Uterus (tissue), 4 donors: ENCODE data around the gene TWIST1. TPM values are rescaled to one million over a fixed set of nuclear protein-coding genes. Genes with fewer than 3 reads are reported as not detected.

ENCODE experiments used
- DNase-seq, 2 donors: peaks; one replicate each; pipeline ENCODE4 v3.0.0-alpha.2; 2019 to 2020
- H3K27ac ChIP-seq, 2 donors: fragments of 200-600 bp; sonication (generic); 1 replicate in 1 of 2; 2 replicates in 1 of 2; pipeline ENCODE4 v1.5.1; 2016 to 2018
- H3K27me3 ChIP-seq, 2 donors: fragments of 200-600 bp; sonication (generic); one replicate each; pipeline ENCODE4 v1.5.1; 2018 to 2019; ENCODE audit warnings: control low read depth in 1 of 2
- H3K36me3 ChIP-seq, 2 donors: fragments of 200-600 bp; sonication (generic); one replicate each; pipeline ENCODE4 v1.5.1; 2019; ENCODE audit warnings: control low read depth in 1 of 2
- H3K4me1 ChIP-seq, 2 donors: fragments of 200-600 bp; sonication (generic); one replicate each; pipeline ENCODE4 v1.5.1; 2018 to 2019; ENCODE audit warnings: control low read depth in 1 of 2
- H3K4me3 ChIP-seq, 2 donors: fragments of 200-600 bp; sonication (generic); 1 replicate in 1 of 2; 2 replicates in 1 of 2; pipeline ENCODE4 v1.5.1; 2018 to 2019; ENCODE audit warnings: mild to moderate bottlenecking in 1 of 2
- H3K9me3 ChIP-seq, 2 donors: fragments of 200-600 bp; sonication (generic); one replicate each; pipeline ENCODE4 v1.5.1; 2019; ENCODE audit warnings: control low read depth in 1 of 2
- POLR2A ChIP-seq, 2 donors: fragments of 450-650 bp; IDR thresholded peaks; one replicate each; pipeline ENCODE4 v1.6.1; 2016; ENCODE audit warnings: antibody characterized with exemption in 2 of 2, mild to moderate bottlenecking in 1 of 2, moderate library complexity in 1 of 2
- intact Hi-C: fragments of 100-400 bp; cut with DNase I; formaldehyde crosslinking; loops from one replicate; pipeline ENCODE4 v1.15.1; 2023; ENCODE audit warnings: low total_unique reads
- total RNA-seq, 4 donors: library from RNA; depleted of rRNA in 3 of 4; stranded (reverse); fragments of >200 nt in 3 of 4; gene quantifications; one replicate each; pipeline versions ENCODE4 v1.1.0 to v1.2.4, GENCODE V29; 2014 to 2023
- TF ChIP-seq, protein P1 (sequence below), 4 experiments: fragments of 200-600 bp in 2 of 4; fragments of 450-650 bp in 2 of 4; sonication (generic) in 2 of 4; IDR thresholded peaks; one replicate each; pipeline ENCODE4 v1.5.1; 2016 to 2019; ENCODE audit warnings: antibody characterized with exemption in 4 of 4, mild to moderate bottlenecking in 2 of 4, moderate library complexity in 1 of 4
- donor health status: DM: yes; HTN: yes; CAD: no.

TWIST1 gene
- total RNA-seq, 4 donors from 2014 or later: 8.5 to 26.6 (median 19.7) TPM

DNA sequence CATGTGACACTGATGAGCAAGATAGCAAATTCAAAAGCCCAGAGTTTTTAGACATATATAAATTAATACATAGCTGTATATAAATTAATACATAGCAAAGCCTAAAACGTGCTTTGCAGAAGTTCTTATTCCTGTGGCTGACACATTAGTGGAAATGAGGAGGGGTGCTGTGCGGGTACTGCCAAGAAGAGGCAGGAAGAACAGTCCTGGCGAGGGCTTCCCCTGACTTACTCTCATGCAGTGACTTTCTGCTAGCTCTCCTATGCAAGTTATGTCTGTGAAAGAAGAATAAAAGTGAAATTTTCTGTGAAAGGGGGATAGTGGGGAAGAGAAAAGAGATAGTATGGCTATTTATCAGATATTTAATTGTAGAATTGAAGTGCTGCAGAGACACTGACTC lies 27.6 kb downstream of the TWIST1 start:
- Histone ChIP-seq H3K27ac (no peak overlapping the region), H3K9me3 (no peaks in the 10 kb centered on the region), H3K4me3 (no peak overlapping the region), H3K36me3 (no peaks in the 10 kb centered on the region), H3K4me1 (no peaks in the 10 kb centered on the region), H3K27me3 (no peaks in the 10 kb centered on the region)
- no peak for TF ChIP-seq POLR2A (IDR thresholded peaks at IDR 0.05)
- TF ChIP-seq, protein P1, sequence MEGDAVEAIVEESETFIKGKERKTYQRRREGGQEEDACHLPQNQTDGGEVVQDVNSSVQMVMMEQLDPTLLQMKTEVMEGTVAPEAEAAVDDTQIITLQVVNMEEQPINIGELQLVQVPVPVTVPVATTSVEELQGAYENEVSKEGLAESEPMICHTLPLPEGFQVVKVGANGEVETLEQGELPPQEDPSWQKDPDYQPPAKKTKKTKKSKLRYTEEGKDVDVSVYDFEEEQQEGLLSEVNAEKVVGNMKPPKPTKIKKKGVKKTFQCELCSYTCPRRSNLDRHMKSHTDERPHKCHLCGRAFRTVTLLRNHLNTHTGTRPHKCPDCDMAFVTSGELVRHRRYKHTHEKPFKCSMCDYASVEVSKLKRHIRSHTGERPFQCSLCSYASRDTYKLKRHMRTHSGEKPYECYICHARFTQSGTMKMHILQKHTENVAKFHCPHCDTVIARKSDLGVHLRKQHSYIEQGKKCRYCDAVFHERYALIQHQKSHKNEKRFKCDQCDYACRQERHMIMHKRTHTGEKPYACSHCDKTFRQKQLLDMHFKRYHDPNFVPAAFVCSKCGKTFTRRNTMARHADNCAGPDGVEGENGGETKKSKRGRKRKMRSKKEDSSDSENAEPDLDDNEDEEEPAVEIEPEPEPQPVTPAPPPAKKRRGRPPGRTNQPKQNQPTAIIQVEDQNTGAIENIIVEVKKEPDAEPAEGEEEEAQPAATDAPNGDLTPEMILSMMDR (IDR thresholded peaks at IDR 0.05): no peak
- no peak for DNase-seq
- intact Hi-C loops: no loop called here

- Histone ChIP-seq H3K4me1 (no peaks in the 10 kb centered on the region), H3K9me3 (no peaks in the 10 kb centered on the region), H3K27me3 (no peaks in the 10 kb centered on the region), H3K27ac (no peak overlapping the region), H3K4me3 (no peak overlapping the region), H3K36me3 (no peaks in the 10 kb centered on the region)
- intact Hi-C loops: no loop called here
- no peak for DNase-seq
- no peak for TF ChIP-seq POLR2A (IDR thresholded peaks at IDR 0.05)
- TF ChIP-seq, protein P1 (IDR thresholded peaks at IDR 0.05): no peak
Measured at GRCh38 chr7:19089378-19089777, 28.1 kb downstream of the TWIST1 start.

GRCh38 chr7:19080093-19080492 lies 37.3 kb downstream of the TWIST1 start:
- H3K27me3 ChIP-seq: no peaks in the 10 kb centered on the region
- no peaks in the 10 kb centered on the region for H3K36me3 ChIP-seq
- TF ChIP-seq, protein P1 (IDR thresholded peaks at IDR 0.05): no peak
- no peak for TF ChIP-seq POLR2A (IDR thresholded peaks at IDR 0.05)
- intact Hi-C loops: no loop called here
- H3K9me3 ChIP-seq: no peaks in the 10 kb centered on the region
- no peak overlapping the region for H3K27ac ChIP-seq
- no peak for DNase-seq
- no peak overlapping the region for H3K4me3 ChIP-seq
- no peaks in the 10 kb centered on the region for H3K4me1 ChIP-seq

DNA sequence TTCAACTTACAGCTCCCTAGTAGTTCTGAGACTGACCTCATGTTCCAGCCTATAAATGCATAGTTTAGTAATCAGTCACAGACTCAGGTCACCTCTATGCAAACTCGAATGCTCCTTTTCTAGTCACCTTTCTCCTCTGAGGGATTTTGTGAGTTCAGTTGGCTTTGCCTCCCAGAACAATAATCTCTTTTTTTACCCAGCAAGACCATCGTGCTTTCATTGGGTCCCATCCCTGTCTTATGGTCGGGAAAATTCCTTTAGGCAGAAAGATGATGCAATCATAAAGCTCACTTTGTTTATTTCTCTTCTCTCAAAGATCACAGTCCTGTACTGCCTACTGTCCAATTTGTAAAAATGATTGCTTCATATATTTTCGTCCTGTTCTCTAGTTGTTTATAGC lies 38.4 kb downstream of the TWIST1 start:
- no peaks in the 10 kb centered on the region for H3K27me3 ChIP-seq
- no peaks in the 10 kb centered on the region for H3K36me3 ChIP-seq
- no peak for DNase-seq
- H3K27ac ChIP-seq: no peak overlapping the region
- no peaks in the 10 kb centered on the region for H3K9me3 ChIP-seq
- TF ChIP-seq POLR2A (IDR thresholded peaks at IDR 0.05): no peak
- TF ChIP-seq, protein P1 (IDR thresholded peaks at IDR 0.05): no peak
- H3K4me3 ChIP-seq: no peak overlapping the region
- intact Hi-C loops: no loop called here
- no peaks in the 10 kb centered on the region for H3K4me1 ChIP-seq

DNA sequence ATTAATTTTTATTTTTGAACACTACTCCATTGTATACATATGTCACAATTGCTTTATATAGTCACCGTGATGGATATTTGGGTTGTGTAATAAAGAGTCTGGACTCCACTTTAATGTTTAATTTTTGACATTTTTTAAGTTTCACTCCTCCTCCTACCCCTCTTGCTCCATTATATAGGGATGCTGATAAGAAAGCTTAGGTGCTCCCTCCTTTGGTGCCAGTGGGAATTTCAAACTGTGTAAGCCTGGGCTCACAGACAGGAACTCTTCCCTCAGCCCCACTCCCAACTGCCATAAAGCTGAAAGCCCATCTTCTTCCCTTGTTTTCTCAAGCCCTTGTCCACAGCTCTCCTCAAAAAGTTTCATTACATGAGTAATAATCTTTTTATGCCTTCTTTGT lies 47.6 kb downstream of the TWIST1 start:
- H3K27me3 ChIP-seq: no peaks in the 10 kb centered on the region
- H3K36me3 ChIP-seq: no peaks in the 10 kb centered on the region
- no peak for DNase-seq
- no peak for TF ChIP-seq POLR2A (IDR thresholded peaks at IDR 0.05)
- TF ChIP-seq, protein P1 (IDR thresholded peaks at IDR 0.05): no peak
- no peak overlapping the region for H3K4me3 ChIP-seq
- intact Hi-C loops: no loop called here
- H3K9me3 ChIP-seq: no peaks in the 10 kb centered on the region
- no peak overlapping the region for H3K27ac ChIP-seq
- H3K4me1 ChIP-seq: no peaks in the 10 kb centered on the region
